ENCODE data around the gene NELFB. TPM values are rescaled to one million over a fixed set of nuclear protein-coding genes. Genes with fewer than 3 reads are reported as not detected.

Gene NELFB
- total and polyA plus RNA-seq, 2 donors (not counting 1 experiment from before 2014, with no cell fraction given) = 53.7 to 55.8 TPM

DNA sequence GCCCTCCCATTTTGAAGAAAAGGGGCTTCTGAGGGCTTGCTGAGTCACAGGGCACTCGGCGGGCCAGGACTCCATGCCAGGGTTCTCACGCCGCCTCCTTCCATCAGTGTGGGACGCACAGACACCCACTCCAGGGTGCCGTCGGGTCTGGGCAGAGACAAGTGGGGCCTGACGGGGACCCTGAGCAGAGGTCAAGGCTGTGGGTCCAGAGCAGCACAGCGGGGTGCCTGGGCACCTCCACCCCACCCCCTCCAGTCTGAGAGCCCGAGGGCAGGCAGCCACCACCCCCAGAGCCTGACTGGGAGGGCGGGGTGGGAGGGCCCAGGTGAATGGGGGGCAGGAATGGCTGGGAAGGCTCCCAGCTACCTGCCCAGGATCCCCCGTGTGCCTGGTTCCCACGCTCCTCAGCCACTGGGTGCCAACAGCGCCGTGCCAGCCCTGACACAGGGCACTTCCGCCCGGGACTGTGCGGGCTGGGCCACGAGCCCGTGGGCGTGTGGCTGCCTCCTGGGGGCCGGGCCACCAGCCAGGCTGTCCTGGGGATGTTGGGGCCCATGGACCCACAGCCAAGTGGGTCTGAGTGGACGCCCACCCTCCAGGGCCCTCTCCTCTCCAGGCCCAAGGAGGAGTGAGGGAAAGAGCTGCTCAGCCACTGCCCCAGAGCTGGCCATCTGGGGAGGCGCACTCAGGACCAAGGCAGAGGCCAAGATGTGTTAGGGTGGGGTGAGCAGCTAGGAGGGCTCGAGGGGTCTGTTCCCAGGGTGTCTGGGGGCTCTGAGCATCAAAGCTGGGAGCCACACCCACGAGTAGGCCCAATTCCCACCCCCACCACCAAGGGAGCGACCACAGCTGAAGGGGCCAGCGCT lies 57.1 kb downstream of the NELFB start:
- CTCF ChIA-PET = interaction anchor here (1.5 kb wide), 2 partner anchors 10 to 15 kb away, joined by 3 to 4 read pairs; partner anchors contain the start of gene NRARP
- H3K4me1 Mint-ChIP-seq = peaks cover 1% of the 10 kb centered on the region
- H3K27ac Mint-ChIP-seq = no peak overlapping the region
- no peaks in the 10 kb centered on the region for H3K79me2 ChIP-seq (ENCODE audit: control insufficient read depth, insufficient read depth, low read length)
- H2AFZ ChIP-seq (ENCODE audit: insufficient read depth, low read depth, low read length, poor library complexity, severe bottlenecking) = no peak overlapping the region
- H4K20me1 ChIP-seq (ENCODE audit: control insufficient read depth, insufficient read depth, low read length, poor library complexity, severe bottlenecking) = no peaks in the 10 kb centered on the region
- intact Hi-C loops (cut with micrococcal nuclease) = no loop called here
- peaks cover 8 to 16% of the 10 kb centered on the region in 2 donors for H3K4me1 ChIP-seq (ENCODE audit: control insufficient read depth in 2 of 2, insufficient read depth in 2 of 2, low read length in 2 of 2)
- 90% methylated on average over 21 of the region's 28 CpGs for WGBS (ENCODE audit: insufficient coverage)
- peaks cover 0 to 8% (median 0%) of the 10 kb centered on the region in 3 donors for H3K9me3 ChIP-seq (ENCODE audit: control extremely low read depth in 1 of 3, control insufficient read depth in 2 of 3, insufficient read depth in 1 of 3, low read length in 2 of 3)
- no peak for TF ChIP-seq EZH2 (IDR thresholded peaks at IDR 0.05; ENCODE audit: borderline replicate concordance, insufficient read depth, low read depth, low read length, poor library complexity, severe bottlenecking)
- TF ChIP-seq, protein P1, sequence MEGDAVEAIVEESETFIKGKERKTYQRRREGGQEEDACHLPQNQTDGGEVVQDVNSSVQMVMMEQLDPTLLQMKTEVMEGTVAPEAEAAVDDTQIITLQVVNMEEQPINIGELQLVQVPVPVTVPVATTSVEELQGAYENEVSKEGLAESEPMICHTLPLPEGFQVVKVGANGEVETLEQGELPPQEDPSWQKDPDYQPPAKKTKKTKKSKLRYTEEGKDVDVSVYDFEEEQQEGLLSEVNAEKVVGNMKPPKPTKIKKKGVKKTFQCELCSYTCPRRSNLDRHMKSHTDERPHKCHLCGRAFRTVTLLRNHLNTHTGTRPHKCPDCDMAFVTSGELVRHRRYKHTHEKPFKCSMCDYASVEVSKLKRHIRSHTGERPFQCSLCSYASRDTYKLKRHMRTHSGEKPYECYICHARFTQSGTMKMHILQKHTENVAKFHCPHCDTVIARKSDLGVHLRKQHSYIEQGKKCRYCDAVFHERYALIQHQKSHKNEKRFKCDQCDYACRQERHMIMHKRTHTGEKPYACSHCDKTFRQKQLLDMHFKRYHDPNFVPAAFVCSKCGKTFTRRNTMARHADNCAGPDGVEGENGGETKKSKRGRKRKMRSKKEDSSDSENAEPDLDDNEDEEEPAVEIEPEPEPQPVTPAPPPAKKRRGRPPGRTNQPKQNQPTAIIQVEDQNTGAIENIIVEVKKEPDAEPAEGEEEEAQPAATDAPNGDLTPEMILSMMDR (IDR thresholded peaks at IDR 0.05) = no peak
- ATAC-seq (ENCODE audit: low read depth) (no peak), DNase-seq (peak; percentile 5)
- H3K27me3 ChIP-seq (replicated peaks in 1 of 4; ENCODE audit: control extremely low read depth in 1 of 4, control insufficient read depth in 3 of 4, insufficient read depth in 4 of 4, low read length in 3 of 4) = peaks cover 0 to 15% (median 4%) of the 10 kb centered on the region in 4 experiments
- H3K4me3 Mint-ChIP-seq = no peak overlapping the region
- no peak overlapping the region for H3K4me2 ChIP-seq (replicated peaks; ENCODE audit: low read depth, low read length, poor library complexity, severe bottlenecking)
- POLR2A ChIA-PET = interaction anchor here (0.5 to 0.9 kb wide), 2 partner anchors 10 to 130 kb away, joined by 3 to 6 read pairs; partner anchors contain the start of gene NRARP
- H3K9ac ChIP-seq (ENCODE audit: low read length) = no peak overlapping the region
- no peak overlapping the region for H3K27ac ChIP-seq (ENCODE audit: low read length in 2 of 2)
- H3K27me3 Mint-ChIP-seq = no peaks in the 10 kb centered on the region
- H3K4me3 ChIP-seq (ENCODE audit: control extremely low read depth in 1 of 5, extremely low read depth in 1 of 5, insufficient read depth in 1 of 5, low read depth in 2 of 5, low read length in 4 of 5) = no peak overlapping the region
- no peaks in the 10 kb centered on the region for H3K36me3 ChIP-seq (replicated peaks in 1 of 2; ENCODE audit: control extremely low read depth in 1 of 2, control insufficient read depth in 1 of 2, extremely low read depth in 1 of 2, insufficient read depth in 2 of 2, low read length in 1 of 2)
- H3K9me3 Mint-ChIP-seq (ENCODE audit: insufficient read depth) = no peaks in the 10 kb centered on the region

DNA sequence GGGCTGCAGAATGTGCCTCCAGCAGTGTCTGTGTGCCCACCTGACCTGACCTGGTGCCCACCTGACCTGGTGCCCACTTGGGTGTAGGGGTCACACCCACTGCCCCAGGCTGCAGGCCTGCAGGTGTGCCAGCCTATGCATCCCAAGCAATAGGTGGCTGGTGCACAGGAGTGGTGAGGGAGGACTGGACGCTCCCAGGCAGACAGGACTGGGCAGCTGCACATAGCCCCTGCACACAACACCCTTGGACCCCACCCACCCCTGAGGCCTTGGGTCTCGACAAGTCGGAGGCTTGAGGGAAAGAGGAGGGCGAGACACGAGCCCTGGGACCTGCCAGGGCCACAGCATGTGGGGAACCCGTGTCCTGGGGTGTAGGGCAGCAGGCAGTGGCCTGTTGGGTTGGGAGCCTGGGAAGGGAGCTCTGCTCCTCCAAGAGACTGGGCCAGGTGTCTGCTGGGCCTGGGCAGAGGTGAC lies 57.8 kb downstream of the NELFB start:
- no peak overlapping the region for H3K4me3 Mint-ChIP-seq
- POLR2A ChIA-PET = interaction anchor here (0.9 kb wide), 1 partner anchor 11 kb away, joined by 3 read pairs; the partner anchor contains the start of gene NRARP

More for the DNA sequence above, 57.8 kb downstream of the NELFB start:
- H3K27me3 Mint-ChIP-seq = no peaks in the 10 kb centered on the region
- H3K27ac ChIP-seq (ENCODE audit: low read length in 2 of 2) = no peak overlapping the region
- no peak overlapping the region for H3K4me3 ChIP-seq (ENCODE audit: control extremely low read depth in 1 of 5, extremely low read depth in 1 of 5, insufficient read depth in 1 of 5, low read depth in 2 of 5, low read length in 4 of 5)
- intact Hi-C loops (cut with micrococcal nuclease) = no loop called here
- DNase-seq = no peak
- H3K4me1 ChIP-seq (ENCODE audit: control insufficient read depth in 2 of 2, insufficient read depth in 2 of 2, low read length in 2 of 2) = peaks cover 7 to 13% of the 10 kb centered on the region in 2 donors
- no peak for TF ChIP-seq EZH2 (IDR thresholded peaks at IDR 0.05; ENCODE audit: borderline replicate concordance, insufficient read depth, low read depth, low read length, poor library complexity, severe bottlenecking)
- TF ChIP-seq, protein P1 (IDR thresholded peaks at IDR 0.05) = no peak
- no peak overlapping the region for H2AFZ ChIP-seq (ENCODE audit: insufficient read depth, low read depth, low read length, poor library complexity, severe bottlenecking)
- H3K4me1 Mint-ChIP-seq = no peaks in the 10 kb centered on the region
- H3K9me3 ChIP-seq (ENCODE audit: control extremely low read depth in 1 of 3, control insufficient read depth in 2 of 3, insufficient read depth in 1 of 3, low read length in 2 of 3) = peaks cover 0 to 8% (median 0%) of the 10 kb centered on the region in 3 donors
- 96% methylated on average over 4 of the region's 6 CpGs for WGBS (ENCODE audit: insufficient coverage)
- no peaks in the 10 kb centered on the region for H3K9me3 Mint-ChIP-seq (ENCODE audit: insufficient read depth)
- no peaks in the 10 kb centered on the region for H4K20me1 ChIP-seq (ENCODE audit: control insufficient read depth, insufficient read depth, low read length, poor library complexity, severe bottlenecking)
- H3K4me2 ChIP-seq (replicated peaks; ENCODE audit: low read depth, low read length, poor library complexity, severe bottlenecking) = no peak overlapping the region
- no peak overlapping the region for H3K27ac Mint-ChIP-seq
- H3K27me3 ChIP-seq (replicated peaks in 1 of 4; ENCODE audit: control extremely low read depth in 1 of 4, control insufficient read depth in 3 of 4, insufficient read depth in 4 of 4, low read length in 3 of 4) = peaks cover 0 to 11% (median 4%) of the 10 kb centered on the region in 4 experiments
- CTCF ChIA-PET = interaction anchor here (1.5 kb wide), 2 partner anchors 11 to 16 kb away, joined by 3 to 4 read pairs; partner anchors contain the start of gene NRARP
- no peaks in the 10 kb centered on the region for H3K36me3 ChIP-seq (replicated peaks in 1 of 2; ENCODE audit: control extremely low read depth in 1 of 2, control insufficient read depth in 1 of 2, extremely low read depth in 1 of 2, insufficient read depth in 2 of 2, low read length in 1 of 2)
- H3K9ac ChIP-seq (ENCODE audit: low read length) = no peak overlapping the region
- H3K79me2 ChIP-seq (ENCODE audit: control insufficient read depth, insufficient read depth, low read length) = no peaks in the 10 kb centered on the region
- ATAC-seq (ENCODE audit: low read depth) = no peak

All from B cell (primary cell).